Right cardiac atrium (tissue), 5 donors: ENCODE data around the gene RADX. TPM values are rescaled to one million over a fixed set of nuclear protein-coding genes. Genes with fewer than 3 reads are reported as not detected.
"Not testable (repeated sequence)": the region's sequence is repeated elsewhere in the genome, so short reads cannot be mapped to it uniquely, and the experiment has no call there.

Source experiments
- ATAC-seq, 2 donors: fragments of 200-7000 bp; cut with Tn5 transposase; one replicate each; pipeline versions ENCODE4 v1.8.0 to v1.9.1; 2020; ENCODE audit warnings: moderate library complexity in 2 of 2, mild to moderate bottlenecking in 1 of 2
- DNase-seq, 3 donors: peaks; one replicate each; pipeline ENCODE4 v3.0.0-alpha.2; 2020
- H3K27ac ChIP-seq: one replicate; pipeline ENCODE4 v1.5.1; 2013; ENCODE audit warnings: mild to moderate bottlenecking, low read length, control low read depth, moderate library complexity
- H3K27me3 ChIP-seq: one replicate; pipeline ENCODE4 v1.6.1; 2013; ENCODE audit not compliant: control insufficient read depth, insufficient read depth
- H3K4me1 ChIP-seq: one replicate; pipeline ENCODE4 v1.6.1; 2013; ENCODE audit warnings: low read length; ENCODE audit not compliant: control insufficient read depth, insufficient read depth
- H3K4me3 ChIP-seq: one replicate; pipeline ENCODE4 v1.5.1; 2013; ENCODE audit warnings: low read length, control low read depth
- H3K9me3 ChIP-seq: one replicate; pipeline ENCODE4 v1.6.1; 2013; ENCODE audit warnings: low read length; ENCODE audit not compliant: control insufficient read depth
- WGBS: extraction: QIAGEN DNeasy Blood & Tissue Kit; methylation state at CpG from one replicate; pipeline ENCODE4 v1.1.7; 2013; 5-methylcytosine and 5-hydroxymethylcytosine counted together
- intact Hi-C, 4 donors: fragments of 100-400 bp; cut with DNase I; formaldehyde crosslinking; loops; one replicate each; pipeline versions ENCODE4 v1.11.0 to v1.14.0; 2022 to 2023
- polyA plus RNA-seq: library from polyadenylated mRNA; stranded (reverse); fragments of 200-250 nt; gene quantifications from one replicate; pipeline ENCODE4 v1.2.3, GENCODE V29; 2013
- total RNA-seq, 4 donors: library from RNA; stranded (reverse); fragmentation: NEBNext Ultra II Directional; extraction: Animal tissue kit (Norgen Biotek cat#: 25700); gene quantifications; one replicate each; pipeline ENCODE4 v1.2.1, GENCODE V29; 2021
- donor health status: healthy with polysubstance abuse.
- donor health status: DM: no; HTN: yes; CAD: no.
- donor health status: DM: no; HTN: no; CAD: no.
- donor health status: DM: no; HTN: yes; CAD: no; lungs with severe emphysema.
- donor health status: DM: yes; HTN: yes; CAD: no.

RADX gene
- total and polyA plus RNA-seq, 5 donors, result 0.61 to 1.9 (median 1.4) TPM

DNA sequence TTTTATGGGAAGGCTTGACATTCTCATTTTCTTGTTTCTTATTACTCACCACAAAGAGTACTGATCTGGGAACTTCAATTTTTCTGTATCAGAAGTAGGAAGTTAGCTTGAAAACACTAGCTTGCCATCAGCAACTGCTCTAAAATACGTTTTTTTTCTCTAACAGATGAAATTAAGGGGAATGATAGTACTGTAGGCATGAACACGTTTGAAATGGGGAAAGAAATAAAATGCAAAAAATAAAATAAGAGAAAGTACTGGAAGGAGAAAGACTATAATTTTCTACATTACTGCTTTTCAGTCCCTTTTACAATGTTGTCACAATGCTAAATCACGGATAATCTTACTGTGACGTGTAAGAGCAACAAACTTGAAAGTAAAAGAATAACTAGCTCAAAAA, 1.5 kb downstream of the RADX start:
- ATAC-seq (no peak), DNase-seq (no peak)
- Histone ChIP-seq H3K4me3 (no peak overlapping the region), H3K27ac (no peak overlapping the region), H3K27me3 (no peaks in the 10 kb centered on the region), H3K9me3 (no peaks in the 10 kb centered on the region), H3K4me1 (no peaks in the 10 kb centered on the region)
- WGBS, result 17% methylated on average over 4 of the region's 4 CpGs
- intact Hi-C loops, result no loop called here

- intact Hi-C loops, result no loop called here
- Histone ChIP-seq H3K4me1 (no peaks in the 10 kb centered on the region), H3K9me3 (no peaks in the 10 kb centered on the region), H3K27me3 (no peaks in the 10 kb centered on the region), H3K4me3 (no peak overlapping the region), H3K27ac (no peak overlapping the region)
- DNase-seq, result no peak
- no peak for ATAC-seq
- 70% methylated on average over 7 of the region's 7 CpGs for WGBS
Observed at GRCh38 chrX:106615041-106615440, 3.3 kb downstream of the RADX start.

DNA sequence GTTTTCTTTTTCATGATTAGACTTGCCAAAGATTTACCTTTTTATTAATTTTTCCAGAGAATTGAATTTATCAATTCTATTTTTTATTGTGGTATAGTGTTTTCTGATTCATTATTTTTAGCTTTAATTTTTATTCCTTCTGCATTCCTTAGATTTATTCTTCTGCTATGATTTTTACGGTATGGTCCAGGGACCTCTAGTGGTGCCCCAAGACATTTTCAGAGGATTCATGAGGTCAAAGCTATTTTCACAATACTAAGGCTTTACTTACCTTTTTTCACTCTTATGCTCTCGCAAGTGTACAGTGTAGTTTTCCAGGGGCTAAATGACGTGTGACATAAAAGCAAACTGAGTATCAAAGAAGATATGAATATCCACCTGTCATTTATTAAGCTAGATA, 8.0 kb downstream of the RADX start:
- no peak for ATAC-seq
- DNase-seq, result no peak
- WGBS, result 34% methylated on average over 3 of the region's 3 CpGs
- Histone ChIP-seq H3K4me1 (no peaks in the 10 kb centered on the region), H3K27me3 (no peaks in the 10 kb centered on the region), H3K9me3 (no peaks in the 10 kb centered on the region), H3K27ac (no peak overlapping the region), H3K4me3 (no peak overlapping the region)
- intact Hi-C loops, result no loop called here

DNA sequence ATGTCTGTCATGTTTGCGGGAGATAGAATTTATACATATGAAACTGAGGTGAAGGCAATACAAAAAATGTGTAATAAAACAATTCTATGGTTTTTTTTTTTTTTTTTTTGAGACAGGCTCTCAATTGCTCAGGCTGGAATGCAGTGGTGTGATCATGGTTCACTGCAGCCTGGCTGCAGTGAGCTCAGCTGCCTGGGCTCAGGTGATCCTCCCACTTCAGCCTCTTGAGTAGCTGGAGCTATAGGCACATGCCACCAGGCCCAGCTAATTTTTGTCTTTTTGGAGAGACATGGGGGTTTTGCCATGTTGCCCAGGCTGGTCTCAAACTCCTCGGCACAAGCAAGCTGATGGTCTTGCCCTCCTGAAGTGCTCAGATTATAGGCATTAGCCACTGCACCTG, 10.1 kb downstream of the RADX start:
- H3K4me1 ChIP-seq, result no peaks in the 10 kb centered on the region
- no peak for ATAC-seq
- H3K27me3 ChIP-seq, result no peaks in the 10 kb centered on the region
- H3K9me3 ChIP-seq, result no peaks in the 10 kb centered on the region
- H3K4me3 ChIP-seq, result no peak overlapping the region
- no peak overlapping the region for H3K27ac ChIP-seq
- intact Hi-C loops, result no loop called here
- 86% methylated on average over 2 of the region's 2 CpGs for WGBS
- no peak for DNase-seq

- H3K4me1 ChIP-seq, result no peaks in the 10 kb centered on the region
- no peaks in the 10 kb centered on the region for H3K9me3 ChIP-seq
- no peaks in the 10 kb centered on the region for H3K27me3 ChIP-seq
- DNase-seq (no peak), ATAC-seq (no peak)
- intact Hi-C loops, result no loop called here
- H3K4me3 ChIP-seq, result no peak overlapping the region
- H3K27ac ChIP-seq, result no peak overlapping the region
Observed at GRCh38 chrX:106626789-106627188, 15.0 kb downstream of the RADX start.

GRCh38 chrX:106631615-106632014, 19.8 kb downstream of the RADX start:
- H3K4me1 ChIP-seq, result no peaks in the 10 kb centered on the region
- ATAC-seq (no peak), DNase-seq (no peak)
- H3K27me3 ChIP-seq, result no peaks in the 10 kb centered on the region
- H3K27ac ChIP-seq, result no peak overlapping the region
- H3K9me3 ChIP-seq, result no peaks in the 10 kb centered on the region
- intact Hi-C loops, result no loop called here
- H3K4me3 ChIP-seq, result no peak overlapping the region

- Histone ChIP-seq H3K9me3 (no peaks in the 10 kb centered on the region), H3K4me1 (no peaks in the 10 kb centered on the region), H3K27me3 (no peaks in the 10 kb centered on the region), H3K4me3 (no peak overlapping the region), H3K27ac (no peak overlapping the region)
- DNase-seq, result no peak
- intact Hi-C loops, result no loop called here
- ATAC-seq, result no peak
- 61% methylated on average over 1 of the region's 1 CpG for WGBS
Observed at GRCh38 chrX:106649523-106650428, 38.0 kb downstream of the RADX start.

DNA sequence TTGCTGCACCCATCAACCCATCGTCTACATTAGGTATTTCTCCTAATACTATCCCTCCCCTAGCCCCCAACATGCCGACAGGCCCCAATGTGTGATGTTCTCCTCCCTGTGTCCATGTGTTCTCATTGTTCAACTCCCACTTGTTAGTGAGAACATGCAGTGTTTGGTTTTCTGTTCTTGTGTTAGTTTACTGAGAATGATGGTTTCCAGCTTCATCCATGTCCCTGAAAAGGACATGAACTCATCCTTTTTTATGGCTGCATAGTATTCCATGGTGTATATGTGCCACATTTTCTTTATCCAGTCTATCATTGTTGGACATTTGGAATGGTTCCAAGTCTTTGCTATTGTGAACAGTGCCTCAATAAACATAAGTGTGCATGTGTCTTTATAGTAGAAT, 41.8 kb downstream of the RADX start:
- H3K27ac ChIP-seq, H3K27me3 ChIP-seq, intact Hi-C loops, DNase-seq, H3K4me1 ChIP-seq, ATAC-seq, H3K4me3 ChIP-seq, H3K9me3 ChIP-seq: not testable (repeated sequence)
- 81% methylated on average over 2 of the region's 2 CpGs for WGBS

DNA sequence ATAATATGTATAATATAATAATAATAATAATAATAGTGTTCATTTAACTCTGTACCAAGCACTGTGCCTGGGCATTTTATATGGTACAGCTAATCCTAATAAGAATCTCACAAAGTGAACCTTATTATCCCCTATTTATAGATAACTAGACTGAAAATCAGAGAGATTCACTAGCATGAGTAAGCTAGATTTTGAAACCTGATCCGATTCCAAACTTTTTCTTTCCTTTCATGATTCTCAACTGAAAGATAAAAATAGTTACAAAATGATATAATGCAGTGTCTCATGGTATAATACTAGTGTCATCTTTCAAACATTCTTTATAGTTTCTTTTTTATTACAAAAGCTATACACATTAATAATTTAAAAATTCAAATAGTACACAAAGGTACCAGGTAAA, 58.9 kb downstream of the RADX start:
- H3K27me3 ChIP-seq, result no peaks in the 10 kb centered on the region
- WGBS, result 79% methylated on average over 1 of the region's 1 CpG
- DNase-seq (no peak), ATAC-seq (no peak)
- H3K4me1 ChIP-seq, result no peaks in the 10 kb centered on the region
- no peaks in the 10 kb centered on the region for H3K9me3 ChIP-seq
- H3K27ac ChIP-seq, result no peak overlapping the region
- H3K4me3 ChIP-seq, result no peak overlapping the region
- intact Hi-C loops, result no loop called here

DNA sequence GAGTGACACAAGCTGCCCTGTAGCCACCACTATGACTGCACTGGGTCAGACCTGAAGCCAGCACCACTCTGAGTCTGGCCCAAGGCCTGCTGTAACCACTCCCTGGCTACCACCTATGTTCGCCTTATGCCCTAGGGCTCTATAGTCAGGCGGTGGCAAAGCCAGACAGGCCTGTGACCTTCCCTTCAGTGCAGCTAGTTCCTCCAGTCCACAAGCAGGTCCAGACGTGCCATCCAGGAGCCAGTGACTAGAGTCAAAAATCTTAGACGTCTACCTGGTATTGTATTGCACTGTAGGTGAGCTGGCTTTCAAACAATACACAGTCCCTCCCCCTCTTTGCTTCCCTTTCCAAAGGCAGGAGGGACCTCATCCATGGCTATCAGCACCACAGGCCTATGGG, 60.7 kb downstream of the RADX start:
- H3K27me3 ChIP-seq, result no peaks in the 10 kb centered on the region
- H3K4me1 ChIP-seq, result no peaks in the 10 kb centered on the region
- H3K4me3 ChIP-seq, result no peak overlapping the region
- no peaks in the 10 kb centered on the region for H3K9me3 ChIP-seq
- no peak overlapping the region for H3K27ac ChIP-seq
- no peak for ATAC-seq
- no peak for DNase-seq
- intact Hi-C loops, result no loop called here
- 91% methylated on average over 4 of the region's 4 CpGs for WGBS

DNA sequence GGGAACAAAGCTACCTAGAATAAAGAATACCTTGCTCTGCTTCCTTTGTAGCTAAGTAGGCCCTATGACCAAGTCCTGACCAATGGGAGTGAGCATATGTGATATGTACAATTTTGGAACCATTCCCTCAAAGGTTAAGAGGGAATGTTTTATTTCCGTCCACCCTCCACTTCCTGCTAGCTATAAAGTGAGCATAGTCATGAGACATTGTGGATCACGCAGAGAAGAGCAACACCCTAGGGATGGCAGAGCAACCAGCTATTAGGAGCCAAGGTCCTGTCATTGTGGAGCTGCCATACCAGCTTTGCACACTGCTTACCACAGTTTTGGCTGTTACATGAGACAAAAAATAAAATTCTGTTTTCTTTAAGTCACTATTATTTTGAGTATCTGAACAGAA, 68.9 kb downstream of the RADX start:
- H3K27ac ChIP-seq, result no peak overlapping the region
- no peaks in the 10 kb centered on the region for H3K27me3 ChIP-seq
- intact Hi-C loops, result no loop called here
- H3K4me3 ChIP-seq, result no peak overlapping the region
- ATAC-seq (no peak), DNase-seq (no peak)
- no peaks in the 10 kb centered on the region for H3K9me3 ChIP-seq
- 22% methylated on average over 2 of the region's 2 CpGs for WGBS
- H3K4me1 ChIP-seq, result no peaks in the 10 kb centered on the region

- no peak for DNase-seq
- H3K27me3 ChIP-seq, result no peaks in the 10 kb centered on the region
- H3K27ac ChIP-seq, result no peak overlapping the region
- no peaks in the 10 kb centered on the region for H3K4me1 ChIP-seq
- 90% methylated on average over 4 of the region's 4 CpGs for WGBS
- intact Hi-C loops, result no loop called here
- H3K4me3 ChIP-seq, result no peak overlapping the region
- ATAC-seq, result no peak
- no peaks in the 10 kb centered on the region for H3K9me3 ChIP-seq
Observed at GRCh38 chrX:106684207-106684606, 72.4 kb downstream of the RADX start.
